Measurements from ENCODE around the gene SMCO3. TPM values are rescaled to one million over a fixed set of nuclear protein-coding genes. Genes with fewer than 3 reads are reported as not detected.
A peak's percentile ranks its signal among the peaks of the same experiment; 100 is the strongest.
"Not testable (repeated sequence)": the region's sequence is repeated elsewhere in the genome, so short reads cannot be mapped to it uniquely, and the experiment has no call there.

The SMCO3 gene
- total RNA-seq, 2 experiments from 2014 or later: not detected

GRCh38 chr12:14765398-14765797 lies 48.6 kb downstream of the SMCO3 start:
- intact Hi-C loops (cut with micrococcal nuclease; ENCODE audit: unreplicated experiment): loop anchor here (5.0 kb wide), 1 partner anchor 133 kb away; no protein-coding TSS in a partner anchor
- Histone ChIP-seq H3K4me1 (ENCODE audit: insufficient read depth, low read length, poor library complexity, severe bottlenecking) (peaks cover 29% of the 10 kb centered on the region), H2AFZ (ENCODE audit: low read length) (no peak overlapping the region), H3K4me3 (ENCODE audit: low read depth, low read length, poor library complexity, severe bottlenecking) (no peak overlapping the region), H3K9me3 (ENCODE audit: low read length) (peaks cover 5% of the 10 kb centered on the region; the same call in 1 of the 2 replicates), H4K20me1 (ENCODE audit: insufficient read depth, low read length) (no peaks in the 10 kb centered on the region), H3K4me2 (ENCODE audit: low read length) (no peak overlapping the region), H3K79me2 (ENCODE audit: insufficient read depth, low read depth, low read length) (peaks cover 15% of the 10 kb centered on the region; the same call in 1 of the 2 replicates), H3K9me2 (ENCODE audit: insufficient read depth, low read length) (no peaks in the 10 kb centered on the region), H3K36me3 (ENCODE audit: insufficient read depth, low read length) (peaks cover 54% of the 10 kb centered on the region), H3K27ac (ENCODE audit: low read depth, low read length, poor library complexity, severe bottlenecking) (no peak overlapping the region)
- no TSS peak for BruUV-seq (replicated peaks)
- no peak for TF ChIP-seq EZH2phosphoT487 (IDR thresholded peaks at IDR 0.05; ENCODE audit: borderline replicate concordance, low read depth, low read length)
- no peak for TF ChIP-seq CTCF (conservative IDR thresholded peaks at IDR 0.05; ENCODE audit: low read length)
- CTCF ChIA-PET (ENCODE audit: unreplicated experiment): no interaction called here
- POLR2A ChIA-PET: no interaction called here
- no peak for DNase-seq (ENCODE audit: low spot score)

GRCh38 chr12:14759711-14760280 lies 54.2 kb downstream of the SMCO3 start:
- DNase-seq (ENCODE audit: low spot score); H3K4me2 ChIP-seq (ENCODE audit: low read length); H3K27ac ChIP-seq (ENCODE audit: low read depth, low read length, poor library complexity, severe bottlenecking); H3K9me3 ChIP-seq (ENCODE audit: low read length); H2AFZ ChIP-seq (ENCODE audit: low read length); intact Hi-C loops (cut with micrococcal nuclease; ENCODE audit: unreplicated experiment); H4K20me1 ChIP-seq (ENCODE audit: insufficient read depth, low read length); H3K79me2 ChIP-seq (ENCODE audit: insufficient read depth, low read depth, low read length); H3K9me2 ChIP-seq (ENCODE audit: insufficient read depth, low read length); BruUV-seq (replicated peaks); CTCF ChIA-PET (ENCODE audit: unreplicated experiment); H3K4me1 ChIP-seq (ENCODE audit: insufficient read depth, low read length, poor library complexity, severe bottlenecking); POLR2A ChIA-PET; H3K4me3 ChIP-seq (ENCODE audit: low read depth, low read length, poor library complexity, severe bottlenecking): not testable (repeated sequence)
- peaks cover 13% of the 10 kb centered on the region; the same call in 1 of the 2 replicates for H3K36me3 ChIP-seq (ENCODE audit: insufficient read depth, low read length)

GRCh38 chr12:14756334-14757143 lies 57.4 kb downstream of the SMCO3 start:
- BruUV-seq (replicated peaks): no TSS peak
- H3K4me2 ChIP-seq (ENCODE audit: low read length): no peak overlapping the region
- ChIA-PET CTCF (ENCODE audit: unreplicated experiment) (no interaction called here), POLR2A (interaction anchor here (0.6 to 1.0 kb wide), 2 partner anchors 45 to 559 kb away, joined by 3 read pairs; no protein-coding TSS in a partner anchor)
- no peak overlapping the region for H3K4me3 ChIP-seq (ENCODE audit: low read depth, low read length, poor library complexity, severe bottlenecking)
- intact Hi-C loops (cut with micrococcal nuclease; ENCODE audit: unreplicated experiment): no loop called here
- H3K9me2 ChIP-seq (ENCODE audit: insufficient read depth, low read length): no peaks in the 10 kb centered on the region
- DNase-seq (ENCODE audit: low spot score): no peak
- peaks cover 2% of the 10 kb centered on the region; the same call in 1 of the 2 replicates for H3K36me3 ChIP-seq (ENCODE audit: insufficient read depth, low read length)
- TF ChIP-seq EZH2phosphoT487 (IDR thresholded peaks at IDR 0.05; ENCODE audit: borderline replicate concordance, low read depth, low read length): no peak
- peak; percentile 67 for TF ChIP-seq CTCF (conservative IDR thresholded peaks at IDR 0.05; ENCODE audit: low read length)
- no peak overlapping the region for H3K27ac ChIP-seq (ENCODE audit: low read depth, low read length, poor library complexity, severe bottlenecking)
- H4K20me1 ChIP-seq (ENCODE audit: insufficient read depth, low read length): no peaks in the 10 kb centered on the region
- H2AFZ ChIP-seq (ENCODE audit: low read length): no peak overlapping the region
- no peaks in the 10 kb centered on the region for H3K9me3 ChIP-seq (ENCODE audit: low read length)
- H3K79me2 ChIP-seq (ENCODE audit: insufficient read depth, low read depth, low read length): no peaks in the 10 kb centered on the region
- no peaks in the 10 kb centered on the region for H3K4me1 ChIP-seq (ENCODE audit: insufficient read depth, low read length, poor library complexity, severe bottlenecking)

Other genes starting within 250 kb of the SMCO3 start
- 0.46 and 0.54 TPM in 2 replicates for gene PLBD1, start 246.3 kb downstream of the SMCO3 start, total RNA-seq (2014; rRNA removed; shearing (Covaris generic))
- gene PLBD1, start 246.3 kb downstream of the SMCO3 start, total RNA-seq (2022): 0.61 TPM in 1 of 2 replicates, not detected in the other
- 0.16 and 0.31 TPM in 2 replicates for gene GUCY2C, start 117.6 kb downstream of the SMCO3 start, total RNA-seq (2014; rRNA removed; shearing (Covaris generic))
- 0.31 and 0.32 TPM in 2 replicates for gene GUCY2C, start 117.6 kb downstream of the SMCO3 start, total RNA-seq (2022)
- 16.5 and 22.8 TPM in 2 replicates for gene WBP11, start 10.7 kb downstream of the SMCO3 start, total RNA-seq (2014; rRNA removed; shearing (Covaris generic))
- 107 TPM in 2 replicates for gene WBP11, start 10.7 kb downstream of the SMCO3 start, total RNA-seq (2022)
- 2.8 and 3.2 TPM in 2 replicates for gene C12orf60, start 10.5 kb downstream of the SMCO3 start, total RNA-seq (2014; rRNA removed; shearing (Covaris generic))
- gene C12orf60, start 10.5 kb downstream of the SMCO3 start, total RNA-seq (2022): 3.4 and 3.9 TPM in 2 replicates
- not detected in 2 replicates for gene ART4, start 29.3 kb upstream of the SMCO3 start, total RNA-seq (2014; rRNA removed; shearing (Covaris generic))
- not detected in 2 replicates for gene ART4, start 29.3 kb upstream of the SMCO3 start, total RNA-seq (2022)
- gene MGP, start 71.7 kb upstream of the SMCO3 start, total RNA-seq (2014; rRNA removed; shearing (Covaris generic)): 0.10 TPM in 1 of 2 replicates, not detected in the other
- gene MGP, start 71.7 kb upstream of the SMCO3 start, total RNA-seq (2022): not detected in 2 replicates
- gene ERP27, start 124.4 kb upstream of the SMCO3 start, total RNA-seq (2014; rRNA removed; shearing (Covaris generic)): 1.8 and 1.9 TPM in 2 replicates
- 1.7 and 3.3 TPM in 2 replicates for gene ERP27, start 124.4 kb upstream of the SMCO3 start, total RNA-seq (2022)
- gene ARHGDIB, start 147.4 kb upstream of the SMCO3 start, total RNA-seq (2014; rRNA removed; shearing (Covaris generic)): 569 and 729 TPM in 2 replicates
- 737 and 762 TPM in 2 replicates for gene ARHGDIB, start 147.4 kb upstream of the SMCO3 start, total RNA-seq (2022)
- gene PDE6H, start 158.9 kb upstream of the SMCO3 start, total RNA-seq (2014; rRNA removed; shearing (Covaris generic)): not detected in 2 replicates
- not detected in 2 replicates for gene PDE6H, start 158.9 kb upstream of the SMCO3 start, total RNA-seq (2022)